Activated CD8-positive, alpha-beta T cell treated with anti-CD3 and anti-CD28 coated beads for 36 hours (primary cell): ENCODE data around the gene EFNA5. TPM values are rescaled to one million over a fixed set of nuclear protein-coding genes. Genes with fewer than 3 reads are reported as not detected.

Experiments
- ATAC-seq: fragments of 200-7000 bp; cut with Tn5 transposase; one replicate; pipeline ENCODE4 v1.10.0; 2021; ENCODE audit warnings: mild to moderate bottlenecking, moderate library complexity
- CTCF ChIA-PET: fragments of 350-600 bp; sonication (Branson Sonifier 250); formaldehyde crosslinking; loops from one replicate; lab custom pipeline; 2021; ENCODE audit warnings: antibody characterized with exemption; lab: Charles Lee
- POLR2A ChIA-PET: fragments of 350-600 bp; sonication (Branson Sonifier 250); formaldehyde crosslinking; loops from one replicate; lab custom pipeline; 2021; ENCODE audit warnings: antibody characterized with exemption; lab: Charles Lee
- DNase-seq: peaks from one replicate; pipeline ENCODE4 v3.0.0-alpha.2; 2020
- H3K27ac Mint-ChIP-seq: one replicate; pipeline ENCODE4 v1.8.0; 2021; ENCODE audit warnings: mild to moderate bottlenecking, mixed read lengths
- H3K27me3 Mint-ChIP-seq: one replicate; pipeline ENCODE4 v1.8.0; 2021; ENCODE audit warnings: mixed read lengths
- H3K36me3 Mint-ChIP-seq: one replicate; pipeline ENCODE4 v1.8.0; 2021; ENCODE audit warnings: low read depth, mixed read lengths
- H3K4me1 Mint-ChIP-seq: one replicate; pipeline ENCODE4 v1.8.0; 2021; ENCODE audit warnings: low read depth, mixed read lengths
- H3K4me3 Mint-ChIP-seq: one replicate; pipeline ENCODE4 v1.8.0; 2021; ENCODE audit warnings: mild to moderate bottlenecking, moderate library complexity, mixed read lengths
- H3K9me3 Mint-ChIP-seq: one replicate; pipeline ENCODE4 v1.8.0; 2021; ENCODE audit warnings: mixed read lengths
- CTCF ChIP-seq: fragments of 200-600 bp; IDR thresholded peaks from one replicate; pipeline ENCODE4 v1.8.0; 2022; ENCODE audit warnings: antibody characterized with exemption, mild to moderate bottlenecking
- intact Hi-C: fragments of 100-400 bp; cut with micrococcal nuclease; formaldehyde crosslinking; loops from one replicate; pipeline ENCODE4 v1.10.0; 2022
- total RNA-seq, 2 experiments: library from RNA; stranded (reverse); gene quantifications; one replicate each; pipeline ENCODE4 v1.2.3, GENCODE V29; 2021

Gene EFNA5
- total RNA-seq, 2 experiments from 2014 or later, result not detected

GRCh38 chr5:107532169-107532878 lies 138.4 kb downstream of the EFNA5 start:
- CTCF ChIA-PET, result no interaction called here
- intact Hi-C loops, result no loop called here

GRCh38 chr5:107531308-107531707 lies 139.4 kb downstream of the EFNA5 start:
- DNase-seq (no peak), ATAC-seq (no peak)
- TF ChIP-seq CTCF, result no peak
- peaks cover 8% of the 10 kb centered on the region for H3K27me3 Mint-ChIP-seq
- H3K4me1 Mint-ChIP-seq, result no peaks in the 10 kb centered on the region
- no peaks in the 10 kb centered on the region for H3K36me3 Mint-ChIP-seq
- ChIA-PET POLR2A (no interaction called here), CTCF (interaction anchor here (1.0 kb wide), 1 partner anchor 9 kb away, joined by 3 read pairs; no protein-coding TSS in a partner anchor)
- no peak overlapping the region for H3K4me3 Mint-ChIP-seq
- H3K9me3 Mint-ChIP-seq, result no peaks in the 10 kb centered on the region
- no peak overlapping the region for H3K27ac Mint-ChIP-seq
- intact Hi-C loops, result no loop called here

More at GRCh38 chr5:107532169-107532878, 138.4 kb downstream of the EFNA5 start:
- H3K36me3 Mint-ChIP-seq, result no peaks in the 10 kb centered on the region
- DNase-seq (no peak), ATAC-seq (no peak)
- no peak overlapping the region for H3K27ac Mint-ChIP-seq
- H3K9me3 Mint-ChIP-seq, result no peaks in the 10 kb centered on the region
- peaks cover 8% of the 10 kb centered on the region for H3K27me3 Mint-ChIP-seq
- no peaks in the 10 kb centered on the region for H3K4me1 Mint-ChIP-seq
- TF ChIP-seq CTCF, result no peak
- POLR2A ChIA-PET, result no interaction called here
- H3K4me3 Mint-ChIP-seq, result no peak overlapping the region

GRCh38 chr5:107529618-107530017 lies 141.1 kb downstream of the EFNA5 start:
- Mint-ChIP-seq H3K27ac (no peak overlapping the region), H3K9me3 (no peaks in the 10 kb centered on the region), H3K27me3 (peaks cover 6% of the 10 kb centered on the region), H3K4me1 (no peaks in the 10 kb centered on the region), H3K36me3 (no peaks in the 10 kb centered on the region), H3K4me3 (no peak overlapping the region)
- ChIA-PET CTCF (interaction anchor here (1.0 kb wide), 1 partner anchor 282 kb away, joined by 3 read pairs; no protein-coding TSS in a partner anchor), POLR2A (no interaction called here)
- no peak for TF ChIP-seq CTCF
- ATAC-seq (no peak), DNase-seq (no peak)
- intact Hi-C loops, result no loop called here

GRCh38 chr5:107526270-107526937 lies 144.3 kb downstream of the EFNA5 start:
- H3K4me1 Mint-ChIP-seq, result no peaks in the 10 kb centered on the region
- H3K27me3 Mint-ChIP-seq, result peaks cover 3% of the 10 kb centered on the region
- CTCF ChIA-PET, result no interaction called here
- ATAC-seq (no peak), DNase-seq (no peak)
- no peaks in the 10 kb centered on the region for H3K36me3 Mint-ChIP-seq
- H3K9me3 Mint-ChIP-seq, result no peaks in the 10 kb centered on the region
- POLR2A ChIA-PET, result no interaction called here
- no peak overlapping the region for H3K4me3 Mint-ChIP-seq
- no peak overlapping the region for H3K27ac Mint-ChIP-seq
- TF ChIP-seq CTCF, result no peak
- intact Hi-C loops, result no loop called here

- no peak for TF ChIP-seq CTCF
- ChIA-PET CTCF (interaction anchor here (1.3 kb wide), 1 partner anchor 21 kb away, joined by 3 read pairs; no protein-coding TSS in a partner anchor), POLR2A (no interaction called here)
Measured at GRCh38 chr5:107524111-107524510, 146.6 kb downstream of the EFNA5 start.

More at GRCh38 chr5:107524111-107524510, 146.6 kb downstream of the EFNA5 start:
- H3K36me3 Mint-ChIP-seq, result no peaks in the 10 kb centered on the region
- no peak for DNase-seq
- no peaks in the 10 kb centered on the region for H3K4me1 Mint-ChIP-seq
- no peaks in the 10 kb centered on the region for H3K9me3 Mint-ChIP-seq
- ATAC-seq, result no peak
- intact Hi-C loops, result no loop called here
- no peak overlapping the region for H3K4me3 Mint-ChIP-seq
- no peak overlapping the region for H3K27ac Mint-ChIP-seq
- H3K27me3 Mint-ChIP-seq, result peaks cover 2% of the 10 kb centered on the region
